SJSA1 (cell line): ENCODE data around the gene IDH1. TPM values are rescaled to one million over a fixed set of nuclear protein-coding genes. Genes with fewer than 3 reads are reported as not detected.

Experiments
- DNase-seq, 2 experiments: peaks; one replicate each; pipeline ENCODE4 v3.0.0-alpha.2; 2015 to 2020; ENCODE audit warnings: low spot score in 2 of 2, low read depth in 1 of 2
- H3K27ac ChIP-seq: fragments of 250-450 bp; sonication (Bioruptor Pico); 2 replicates; pipeline ENCODE4 v1.5.1; 2020; ENCODE audit warnings: mild to moderate bottlenecking, moderate library complexity
- H3K27me3 ChIP-seq: fragments of 250-450 bp; sonication (Bioruptor Pico); replicated peaks from 2 replicates; pipeline ENCODE4 v1.5.1; 2020; ENCODE audit warnings: mild to moderate bottlenecking, moderate library complexity
- H3K36me3 ChIP-seq: fragments of 250-450 bp; sonication (Bioruptor Pico); 2 replicates; pipeline ENCODE4 v1.5.1; 2020; ENCODE audit warnings: mild to moderate bottlenecking
- H3K4me1 ChIP-seq: fragments of 250-450 bp; sonication (Bioruptor Pico); replicated peaks from 2 replicates; pipeline ENCODE4 v1.6.1; 2021; ENCODE audit warnings: mild to moderate bottlenecking
- H3K4me3 ChIP-seq: fragments of 250-450 bp; sonication (Bioruptor Pico); 2 replicates; pipeline ENCODE4 v1.5.1; 2020; ENCODE audit warnings: mild to moderate bottlenecking
- H3K9me3 ChIP-seq: fragments of 250-450 bp; sonication (Bioruptor Pico); replicated peaks from 2 replicates; pipeline ENCODE4 v1.5.1; 2020; ENCODE audit warnings: mild to moderate bottlenecking
- total RNA-seq: library from RNA; depleted of rRNA; stranded (reverse); fragments of >200 nt; shearing (Covaris generic); gene quantifications from 2 replicates; pipeline ENCODE4 v1.2.3, GENCODE V29; 2014

IDH1 gene
- total RNA-seq, 1 experiment from 2014 or later = 86.4 TPM

- H3K4me3 ChIP-seq = no peak overlapping the region
- no peaks in the 10 kb centered on the region; the same call in 1 of the 2 replicates for H3K9me3 ChIP-seq
- no peak for DNase-seq
- H3K4me1 ChIP-seq = peaks cover 32% of the 10 kb centered on the region
- peaks cover 26% of the 10 kb centered on the region for H3K36me3 ChIP-seq
- H3K27me3 ChIP-seq = no peaks in the 10 kb centered on the region
- H3K27ac ChIP-seq = no peak overlapping the region
These were observed 2.0 kb downstream of the IDH1 start for GRCh38 chr2:208252716-208253492.

- peak overlapping the region; percentile 50 for H3K27ac ChIP-seq
- H3K9me3 ChIP-seq = no peaks in the 10 kb centered on the region; the same call in 1 of the 2 replicates
- H3K4me3 ChIP-seq = no peak overlapping the region
- H3K27me3 ChIP-seq = no peaks in the 10 kb centered on the region
- DNase-seq = no peak
- peaks cover 37% of the 10 kb centered on the region for H3K36me3 ChIP-seq
- H3K4me1 ChIP-seq = peaks cover 32% of the 10 kb centered on the region
These were observed 3.8 kb downstream of the IDH1 start for GRCh38 chr2:208251098-208251497.

GRCh38 chr2:208250388-208250787 lies 4.5 kb downstream of the IDH1 start:
- no peak for DNase-seq
- peak overlapping the region; percentile 50 for H3K27ac ChIP-seq
- H3K9me3 ChIP-seq = no peaks in the 10 kb centered on the region; the same call in 1 of the 2 replicates
- H3K27me3 ChIP-seq = no peaks in the 10 kb centered on the region
- peaks cover 43% of the 10 kb centered on the region for H3K36me3 ChIP-seq
- no peak overlapping the region for H3K4me3 ChIP-seq
- H3K4me1 ChIP-seq = peaks cover 28% of the 10 kb centered on the region

GRCh38 chr2:208249296-208249695 lies 5.6 kb downstream of the IDH1 start:
- no peak for DNase-seq
- Histone ChIP-seq H3K36me3 (peaks cover 50% of the 10 kb centered on the region), H3K4me1 (peaks cover 26% of the 10 kb centered on the region), H3K4me3 (no peak overlapping the region), H3K27me3 (no peaks in the 10 kb centered on the region), H3K9me3 (no peaks in the 10 kb centered on the region), H3K27ac (no peak overlapping the region)

- Histone ChIP-seq H3K9me3 (no peaks in the 10 kb centered on the region), H3K36me3 (peaks cover 56% of the 10 kb centered on the region), H3K27me3 (no peaks in the 10 kb centered on the region), H3K4me3 (no peak overlapping the region), H3K4me1 (peaks cover 22% of the 10 kb centered on the region), H3K27ac (no peak overlapping the region)
- DNase-seq = no peak
These were observed 6.3 kb downstream of the IDH1 start for GRCh38 chr2:208248601-208249000.

- DNase-seq = no peak
- H3K27ac ChIP-seq = no peak overlapping the region
- peaks cover 57% of the 10 kb centered on the region for H3K36me3 ChIP-seq
- H3K4me3 ChIP-seq = no peak overlapping the region
- H3K4me1 ChIP-seq = peaks cover 4% of the 10 kb centered on the region
- no peaks in the 10 kb centered on the region for H3K9me3 ChIP-seq
- H3K27me3 ChIP-seq = no peaks in the 10 kb centered on the region
These were observed 9.1 kb downstream of the IDH1 start for GRCh38 chr2:208245746-208246145.

- no peak for DNase-seq
- no peak overlapping the region for H3K4me3 ChIP-seq
- H3K27me3 ChIP-seq = no peaks in the 10 kb centered on the region
- no peak overlapping the region for H3K27ac ChIP-seq
- H3K9me3 ChIP-seq = no peaks in the 10 kb centered on the region
- H3K36me3 ChIP-seq = peaks cover 59% of the 10 kb centered on the region
- H3K4me1 ChIP-seq = no peaks in the 10 kb centered on the region
These were observed 10.4 kb downstream of the IDH1 start for GRCh38 chr2:208244422-208244821.

GRCh38 chr2:208240619-208241209 lies 14.2 kb downstream of the IDH1 start:
- no peak overlapping the region for H3K4me3 ChIP-seq
- no peaks in the 10 kb centered on the region for H3K27me3 ChIP-seq
- H3K27ac ChIP-seq = no peak overlapping the region
- H3K4me1 ChIP-seq = no peaks in the 10 kb centered on the region
- H3K36me3 ChIP-seq = peaks cover 61% of the 10 kb centered on the region
- no peaks in the 10 kb centered on the region for H3K9me3 ChIP-seq
- DNase-seq = no peak

- Histone ChIP-seq H3K4me1 (no peaks in the 10 kb centered on the region), H3K36me3 (peaks cover 58% of the 10 kb centered on the region), H3K27me3 (no peaks in the 10 kb centered on the region), H3K27ac (no peak overlapping the region), H3K9me3 (no peaks in the 10 kb centered on the region), H3K4me3 (no peak overlapping the region)
- no peak for DNase-seq
These were observed 14.9 kb downstream of the IDH1 start for GRCh38 chr2:208239770-208240493.

- Histone ChIP-seq H3K9me3 (peaks cover 4% of the 10 kb centered on the region; the same call in 1 of the 2 replicates), H3K27ac (no peak overlapping the region), H3K4me3 (no peak overlapping the region), H3K27me3 (no peaks in the 10 kb centered on the region), H3K4me1 (no peaks in the 10 kb centered on the region), H3K36me3 (peaks cover 29% of the 10 kb centered on the region)
- DNase-seq = no peak
These were observed 19.0 kb downstream of the IDH1 start for GRCh38 chr2:208235860-208236259.

GRCh38 chr2:208234786-208235185 lies 20.1 kb downstream of the IDH1 start:
- Histone ChIP-seq H3K27me3 (no peaks in the 10 kb centered on the region), H3K36me3 (peaks cover 24% of the 10 kb centered on the region)

GRCh38 chr2:208228476-208228875 lies 26.4 kb downstream of the IDH1 start:
- H3K4me1 ChIP-seq = no peaks in the 10 kb centered on the region
- DNase-seq = no peak
- no peak overlapping the region for H3K27ac ChIP-seq
- H3K36me3 ChIP-seq = no peaks in the 10 kb centered on the region
- no peak overlapping the region for H3K4me3 ChIP-seq
- peaks cover 4% of the 10 kb centered on the region; the same call in 1 of the 2 replicates for H3K9me3 ChIP-seq
- H3K27me3 ChIP-seq = no peaks in the 10 kb centered on the region

More at GRCh38 chr2:208234786-208235185, 20.1 kb downstream of the IDH1 start:
- no peak overlapping the region for H3K27ac ChIP-seq
- H3K4me3 ChIP-seq = no peak overlapping the region
- H3K9me3 ChIP-seq = peaks cover 4% of the 10 kb centered on the region; the same call in 1 of the 2 replicates
- no peak for DNase-seq
- no peaks in the 10 kb centered on the region for H3K4me1 ChIP-seq

GRCh38 chr2:208227581-208228232 lies 27.2 kb downstream of the IDH1 start:
- Histone ChIP-seq H3K27me3 (no peaks in the 10 kb centered on the region), H3K9me3 (peaks cover 4% of the 10 kb centered on the region; the same call in 1 of the 2 replicates), H3K36me3 (no peaks in the 10 kb centered on the region), H3K27ac (no peak overlapping the region), H3K4me3 (no peak overlapping the region), H3K4me1 (no peaks in the 10 kb centered on the region)
- no peak for DNase-seq
